Ureter (tissue), 1 donor: Measurements from ENCODE around the gene USP49. TPM values are rescaled to one million over a fixed set of nuclear protein-coding genes. Genes with fewer than 3 reads are reported as not detected.
A peak's percentile ranks its signal among the peaks of the same experiment; 100 is the strongest.
"Not testable (repeated sequence)": the region's sequence is repeated elsewhere in the genome, so short reads cannot be mapped to it uniquely, and the experiment has no call there.

Source experiments
- DNase-seq: peaks from one replicate; pipeline ENCODE4 v3.0.0-alpha.2; 2020; ENCODE audit warnings: low spot score
- total RNA-seq: library from RNA; stranded (reverse); gene quantifications from one replicate; pipeline ENCODE4 v1.2.4, GENCODE V29; 2023
- donor health status: DM: yes; HTN: yes; CAD: no.

Gene USP49
- total RNA-seq, 1 donor from 2014 or later: 6.0 TPM

DNA sequence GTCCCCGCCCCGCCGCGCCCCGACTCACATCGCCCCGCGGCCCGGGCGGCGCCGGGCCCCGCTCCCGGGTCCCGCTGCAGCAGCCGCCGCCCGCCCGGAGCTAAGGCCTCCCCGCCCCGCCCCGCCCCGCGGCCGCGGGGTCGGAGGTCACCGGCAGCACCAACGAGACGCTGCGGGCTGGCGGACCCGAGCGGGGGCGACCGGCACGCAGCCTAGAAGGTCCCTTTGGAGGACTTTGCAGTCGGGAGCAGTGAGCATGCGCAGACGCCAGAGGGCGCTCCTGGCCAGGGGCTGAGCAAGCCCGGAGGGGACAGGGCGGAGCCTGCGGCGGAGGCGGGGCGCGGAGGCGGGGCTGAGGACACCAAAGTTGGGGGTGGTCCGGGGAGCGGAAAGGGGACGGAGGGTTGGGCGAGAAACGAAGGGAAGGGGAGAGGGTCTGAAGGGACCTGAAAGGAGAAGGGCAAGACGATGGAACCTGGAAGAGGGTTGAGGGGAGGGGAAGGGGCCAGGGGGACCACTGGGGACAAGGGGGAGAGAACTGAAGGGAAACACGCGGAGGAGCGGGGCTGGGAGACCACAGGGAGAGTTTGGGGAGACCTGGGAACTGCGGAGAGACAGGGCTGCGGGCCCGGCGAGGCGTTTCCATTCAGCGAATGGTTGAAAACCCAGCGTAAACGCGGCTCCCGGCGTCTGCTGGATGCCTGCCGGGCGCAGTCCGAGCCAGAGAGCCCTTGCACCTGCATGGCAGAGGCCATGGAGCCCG is 115.2 kb downstream of the USP49 start, which contains the start of gene FRS3:
Gene FRS3, minus strand, starts transcription at position 113 of the 763 bp plus-strand sequence. CDS start 2,913 bp downstream, outside the sequence.
- DNase-seq: peak; percentile 99

DNA sequence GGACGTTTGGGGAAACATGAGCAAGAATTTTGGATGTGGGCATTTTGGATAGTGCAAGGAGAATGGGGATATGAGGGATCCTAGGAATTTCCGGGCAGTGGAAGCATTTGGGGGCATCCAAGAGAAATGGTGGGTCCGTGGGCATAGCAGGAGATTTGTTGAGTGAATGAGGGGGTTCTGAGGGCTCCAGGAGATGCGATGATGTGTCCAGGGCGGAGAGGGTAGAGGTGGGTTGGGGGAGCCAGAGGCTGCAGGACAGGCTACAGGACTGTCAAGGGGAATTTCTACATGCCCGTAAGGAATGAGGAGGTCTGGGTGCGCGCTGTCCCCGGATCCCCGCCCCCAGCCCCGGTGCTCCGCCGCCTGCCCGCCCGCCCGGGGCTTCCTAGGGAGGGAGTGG is 115.8 kb downstream of the USP49 start:
- no peak for DNase-seq

DNA sequence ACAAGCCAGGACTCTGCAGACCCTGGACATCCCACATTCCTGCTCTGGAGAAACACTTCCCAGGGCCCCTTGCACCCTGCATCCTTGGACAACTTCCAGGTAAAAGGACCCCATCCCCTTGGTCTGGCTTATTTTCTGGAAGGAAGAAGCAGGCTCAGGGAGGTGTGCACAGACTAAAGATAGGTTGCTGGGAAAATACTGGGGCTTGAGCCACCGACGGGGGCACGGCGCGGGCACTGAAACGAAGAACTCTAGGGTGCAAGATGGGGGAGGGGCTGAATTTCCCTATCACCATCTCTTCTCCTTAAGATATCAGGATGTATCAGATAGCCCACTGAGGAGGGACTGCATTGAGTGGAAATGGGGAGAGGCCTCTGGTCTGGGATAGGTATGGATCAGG is 116.3 kb downstream of the USP49 start:
- no peak for DNase-seq

DNA sequence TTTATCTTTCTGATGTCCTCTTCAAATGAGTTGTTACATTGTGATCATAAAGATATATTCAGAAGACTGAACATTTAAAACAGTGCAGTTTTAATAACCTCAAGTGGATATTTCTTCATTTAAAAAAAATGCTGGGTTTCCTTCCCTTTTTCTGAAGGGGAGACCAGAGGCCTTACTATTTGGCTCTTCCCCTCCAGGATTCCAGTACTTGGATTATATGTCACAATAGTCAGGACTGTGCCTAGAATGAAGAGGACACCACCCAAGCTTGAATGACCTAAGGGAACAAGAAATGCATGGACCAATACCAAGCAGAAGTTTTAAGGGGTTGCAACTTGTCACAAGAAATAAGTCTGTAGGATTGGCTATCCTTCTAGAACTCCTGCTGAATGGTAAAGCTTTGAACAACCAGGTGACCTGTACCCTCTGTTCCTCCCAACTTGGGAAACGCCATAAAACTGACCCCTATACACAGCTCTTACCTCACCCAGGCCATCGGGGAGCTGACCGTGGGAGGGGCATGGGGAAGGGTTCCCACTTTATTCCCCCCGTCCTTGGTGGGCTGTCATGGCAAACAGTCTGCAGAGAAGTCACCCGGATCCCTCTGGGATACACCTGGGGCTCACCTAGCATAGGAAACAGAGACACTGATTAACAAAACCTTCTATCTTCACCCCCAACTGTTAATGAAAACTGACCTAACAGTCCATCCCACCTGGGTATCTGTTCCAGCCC is 117.5 kb downstream of the USP49 start:
- no peak for DNase-seq

DNA sequence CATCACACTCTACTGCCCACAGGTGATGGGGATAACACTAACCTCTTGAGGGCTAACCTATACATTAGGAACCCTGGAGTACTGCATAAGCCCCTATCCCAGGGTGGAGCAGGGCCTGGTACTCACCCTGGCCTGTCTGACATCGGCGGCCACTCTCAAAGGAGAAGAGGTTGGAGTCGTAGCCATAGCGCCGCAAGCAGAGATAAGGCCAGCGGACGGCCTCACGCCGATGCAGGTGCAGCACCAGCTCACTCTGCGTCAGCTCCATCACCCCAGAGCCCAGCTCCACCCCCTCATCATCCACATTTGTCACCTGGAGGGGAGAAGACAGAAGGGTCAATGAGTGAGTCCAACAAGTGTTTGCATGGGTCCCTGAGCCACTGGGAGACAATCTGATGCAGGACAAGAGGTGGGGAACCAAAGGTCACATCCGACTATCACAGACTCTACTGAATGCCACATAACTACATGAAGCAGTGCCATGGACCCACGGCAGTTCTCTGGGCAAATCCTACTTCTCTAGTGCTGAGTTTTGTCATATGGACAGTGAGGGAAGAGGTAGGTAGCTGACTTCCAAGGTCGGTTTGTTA is 119.8 kb downstream of the USP49 start:
- no peak for DNase-seq

DNA sequence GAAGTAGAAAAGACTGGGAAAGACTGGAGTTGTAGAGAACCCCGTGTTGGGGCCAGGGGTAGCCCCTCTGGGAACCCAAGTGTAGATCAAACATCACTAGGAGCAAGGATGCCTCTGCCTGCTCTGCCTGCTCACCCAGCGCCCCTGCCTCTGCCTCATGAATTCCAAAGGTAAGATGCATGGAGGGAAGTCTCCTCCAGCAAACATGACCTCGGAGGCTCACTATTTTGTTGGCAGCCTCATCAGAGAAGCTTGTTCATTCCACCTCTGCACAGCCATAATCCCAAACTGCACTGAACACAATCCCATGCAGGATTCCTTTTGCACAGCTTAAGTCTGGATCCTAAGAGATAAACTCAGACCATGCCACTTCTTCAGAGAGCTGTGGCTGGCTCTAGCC is 120.3 kb downstream of the USP49 start:
- DNase-seq: no peak

DNA sequence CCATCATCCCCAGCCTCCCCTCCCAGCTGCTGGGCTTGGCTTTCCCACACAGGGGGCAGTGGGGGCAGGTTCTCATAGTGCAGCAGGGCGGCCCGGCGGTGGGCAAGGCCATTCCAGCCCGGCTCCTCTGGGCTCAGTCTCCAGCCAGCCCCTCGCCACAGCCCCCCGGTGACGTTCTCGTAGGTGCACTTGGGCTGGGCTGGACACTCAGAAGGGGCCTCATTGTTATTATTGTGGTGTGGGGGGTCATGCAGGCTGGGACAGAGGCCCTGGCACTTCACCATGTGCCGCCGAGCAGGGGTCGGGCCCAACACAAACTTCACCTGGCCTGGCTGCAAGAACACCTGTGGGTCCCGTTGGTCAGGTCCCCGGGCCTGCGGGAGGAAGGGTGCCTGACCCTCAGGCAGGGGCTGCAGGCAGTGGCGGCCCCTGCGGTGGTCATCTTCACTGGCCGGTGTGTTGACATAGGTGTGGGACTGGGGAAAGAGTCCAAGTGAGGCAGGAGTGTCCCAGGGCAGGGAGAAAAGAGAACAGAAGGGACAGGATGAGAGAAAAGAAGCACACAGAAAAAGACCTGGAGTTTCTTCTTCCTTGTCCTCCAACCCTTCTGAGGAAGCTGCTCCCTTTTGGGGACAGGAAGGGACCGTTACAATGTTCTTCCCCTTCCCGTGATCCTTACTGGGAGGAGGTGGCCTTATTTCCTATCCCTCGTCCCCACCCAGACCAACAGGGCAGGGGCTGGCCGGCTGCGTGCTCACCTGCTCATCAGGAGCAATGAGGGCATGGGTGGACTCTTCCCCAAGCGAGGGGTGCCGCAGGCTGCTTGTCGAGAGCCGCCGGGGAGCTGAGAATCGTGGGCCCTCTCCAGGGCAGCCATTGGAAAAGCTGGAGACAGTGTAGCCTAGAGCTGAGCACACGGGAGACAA is 123.9 kb downstream of the USP49 start:
- DNase-seq: no peak

DNA sequence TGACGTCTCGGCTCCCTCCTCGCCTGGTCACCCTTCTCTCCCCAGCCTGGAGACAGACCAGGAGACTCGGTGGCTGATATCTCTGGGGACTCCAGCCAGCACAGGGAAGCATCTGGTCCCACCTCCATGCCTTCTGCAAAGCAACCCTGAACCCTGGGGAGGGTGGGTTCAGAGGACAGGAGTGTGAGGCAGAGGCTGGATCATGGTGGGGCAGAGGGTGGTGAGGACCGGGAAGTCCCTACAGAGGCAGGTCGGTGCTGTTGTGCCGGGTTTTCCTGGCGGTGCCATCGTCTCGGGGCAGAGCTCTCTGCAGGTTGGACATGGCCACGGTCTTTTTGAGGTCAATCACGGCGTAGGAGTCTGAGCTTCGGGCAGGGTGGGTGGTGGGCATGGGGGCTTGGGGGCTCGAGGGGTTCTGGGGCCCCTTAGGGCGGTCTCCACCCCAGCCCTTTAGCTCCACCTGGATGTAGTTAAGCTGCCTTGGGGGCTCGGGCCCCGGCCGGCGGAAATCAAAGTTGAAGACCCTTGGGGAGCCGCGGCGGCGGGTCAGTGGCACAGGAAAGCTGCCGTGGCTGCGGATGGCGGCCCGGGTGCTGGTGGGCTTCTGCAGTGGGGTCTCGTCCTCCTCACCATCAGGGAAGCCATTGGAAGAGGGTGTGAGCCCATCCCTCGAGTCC is 124.7 kb downstream of the USP49 start:
- no peak for DNase-seq

DNA sequence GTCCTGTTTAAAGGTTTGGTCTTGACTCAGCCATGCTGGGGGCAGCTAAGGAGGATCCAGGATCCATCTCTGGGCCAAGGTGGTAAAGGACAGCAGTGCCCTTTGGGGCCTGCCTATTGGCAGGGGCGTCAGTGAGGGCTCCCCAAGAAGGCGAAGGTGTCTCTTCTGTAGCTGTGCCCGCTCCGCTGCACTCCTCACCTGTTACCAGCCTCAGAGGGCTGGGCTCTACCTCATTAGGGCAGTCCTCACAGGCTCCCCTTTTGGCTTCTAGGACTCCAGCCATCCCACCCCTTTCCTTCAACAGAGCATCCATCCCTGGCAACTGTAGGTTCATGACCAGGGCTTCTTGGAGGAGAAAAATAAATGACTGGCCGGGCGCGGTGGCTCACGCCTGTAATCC is 125.8 kb downstream of the USP49 start:
- no peak for DNase-seq

DNA sequence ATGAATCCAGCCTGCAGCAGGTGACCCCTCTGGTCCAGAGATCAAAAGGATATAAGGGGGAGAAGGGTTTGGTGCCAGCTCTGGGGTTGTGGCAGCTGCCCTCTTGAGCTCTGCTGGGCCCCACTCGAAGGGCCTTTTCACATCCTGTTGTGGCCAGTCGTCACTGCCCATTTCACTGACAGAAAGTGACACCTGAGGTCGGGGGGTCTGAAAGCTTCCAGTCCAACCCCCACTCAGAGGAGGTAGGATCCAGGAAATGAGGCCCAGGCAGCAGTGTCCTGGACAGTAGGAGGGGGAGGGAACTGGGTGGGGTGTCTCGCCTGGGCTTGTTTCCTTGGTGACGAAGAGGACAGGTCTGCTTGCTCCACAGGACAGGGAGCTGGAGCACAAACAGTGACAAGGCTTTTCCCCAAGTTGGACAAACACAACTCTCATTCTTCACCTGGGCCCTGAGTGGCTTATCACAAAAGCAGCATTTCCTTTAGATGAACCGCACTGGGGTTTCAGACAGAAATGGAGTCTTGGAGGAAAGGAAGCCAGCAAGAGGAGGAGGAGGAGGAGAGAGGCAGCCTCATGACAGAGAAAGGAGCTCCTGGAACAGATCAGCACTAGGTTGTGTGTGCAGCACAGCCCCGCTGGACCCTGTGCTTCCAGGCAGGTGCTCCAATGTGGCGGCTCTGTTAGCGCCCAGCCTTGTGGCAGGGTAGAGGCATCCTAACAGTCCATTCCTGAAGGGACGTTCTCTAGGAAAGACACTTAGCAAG is 126.4 kb downstream of the USP49 start:
- peak; percentile 60 for DNase-seq

DNA sequence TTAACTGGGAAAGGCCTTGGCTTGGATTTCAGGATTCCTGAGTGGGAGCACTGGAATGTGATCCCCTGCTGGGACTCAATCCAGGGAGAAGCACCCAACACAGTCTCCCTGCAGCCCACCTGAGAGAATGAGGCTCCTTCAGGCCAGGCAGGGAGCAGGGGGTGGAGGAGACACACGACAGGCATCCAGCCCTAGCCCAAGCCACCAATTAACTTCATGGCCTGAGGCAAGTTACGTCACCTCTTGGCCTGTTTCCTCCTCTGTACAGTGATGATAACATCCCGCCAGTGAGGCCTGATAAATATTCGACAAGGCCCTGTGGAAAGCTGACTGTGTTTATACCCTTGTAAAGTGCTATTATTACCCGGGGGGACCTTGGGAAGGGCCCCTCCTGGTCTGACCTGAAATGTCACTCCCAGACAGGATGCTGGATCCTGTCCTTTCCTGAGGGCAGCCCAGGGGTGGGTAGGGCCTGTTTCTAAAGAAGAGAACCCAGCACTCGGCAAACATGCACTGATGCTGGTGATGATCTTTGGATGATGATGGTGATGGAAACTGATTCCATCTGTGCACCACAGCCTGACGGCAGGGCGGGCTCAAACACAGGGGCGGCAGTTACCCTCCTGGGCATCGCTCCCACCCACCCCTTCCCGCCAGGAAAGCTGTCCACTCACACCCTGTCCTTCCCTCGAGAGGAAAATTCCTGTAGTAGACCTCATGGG is 127.9 kb downstream of the USP49 start:
- DNase-seq: peak; percentile 87

DNA sequence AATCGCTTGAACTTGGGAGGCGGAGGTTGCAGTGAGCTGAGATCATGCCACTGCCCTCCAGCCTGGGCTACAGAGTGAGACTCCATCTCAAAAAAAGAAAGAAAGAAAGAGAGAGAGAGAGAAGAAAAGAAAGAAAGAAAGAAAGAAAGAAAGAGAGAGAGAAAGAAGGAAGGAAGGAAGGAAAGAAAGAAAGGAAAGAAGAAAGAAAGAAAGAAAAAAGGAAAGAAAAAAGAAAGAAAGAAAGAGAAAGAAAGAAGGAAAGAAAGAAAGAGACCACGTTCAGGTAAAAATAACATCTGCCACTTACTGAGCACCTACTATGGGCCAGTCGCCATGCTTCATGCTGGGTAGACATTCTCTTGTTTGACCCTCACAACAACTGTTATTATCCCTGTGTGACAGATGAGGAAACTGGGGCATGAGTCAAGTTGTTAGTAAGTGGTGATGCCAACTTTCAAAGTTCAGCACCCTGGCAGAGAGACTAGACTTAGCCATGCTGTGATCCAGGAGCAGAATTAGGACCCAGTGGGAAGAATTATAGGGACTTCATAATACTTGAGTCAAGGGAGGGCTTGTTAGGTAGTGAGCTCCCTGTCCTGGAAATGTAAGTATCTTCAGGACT is 129.0 kb downstream of the USP49 start:
- DNase-seq: not testable (repeated sequence)

DNA sequence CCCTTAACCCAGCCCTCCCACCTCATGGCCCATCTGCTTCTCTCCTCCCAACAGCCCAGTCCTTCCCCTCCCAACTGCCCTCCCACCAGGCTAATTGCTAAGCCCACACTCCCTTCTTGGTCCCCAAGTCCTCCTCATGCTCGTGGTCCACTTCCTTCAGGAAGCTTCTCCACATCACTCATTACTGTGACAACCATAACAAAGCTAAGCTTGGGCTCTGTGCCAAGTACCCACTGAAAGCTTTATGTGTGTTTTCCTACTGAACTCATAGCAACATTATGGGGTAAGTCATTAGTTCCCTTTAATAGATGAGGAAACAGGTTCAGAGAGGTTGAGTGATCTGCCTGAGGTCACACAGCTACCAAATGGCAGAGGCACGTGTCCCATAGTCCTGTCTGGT is 131.7 kb downstream of the USP49 start:
- DNase-seq: no peak

DNA sequence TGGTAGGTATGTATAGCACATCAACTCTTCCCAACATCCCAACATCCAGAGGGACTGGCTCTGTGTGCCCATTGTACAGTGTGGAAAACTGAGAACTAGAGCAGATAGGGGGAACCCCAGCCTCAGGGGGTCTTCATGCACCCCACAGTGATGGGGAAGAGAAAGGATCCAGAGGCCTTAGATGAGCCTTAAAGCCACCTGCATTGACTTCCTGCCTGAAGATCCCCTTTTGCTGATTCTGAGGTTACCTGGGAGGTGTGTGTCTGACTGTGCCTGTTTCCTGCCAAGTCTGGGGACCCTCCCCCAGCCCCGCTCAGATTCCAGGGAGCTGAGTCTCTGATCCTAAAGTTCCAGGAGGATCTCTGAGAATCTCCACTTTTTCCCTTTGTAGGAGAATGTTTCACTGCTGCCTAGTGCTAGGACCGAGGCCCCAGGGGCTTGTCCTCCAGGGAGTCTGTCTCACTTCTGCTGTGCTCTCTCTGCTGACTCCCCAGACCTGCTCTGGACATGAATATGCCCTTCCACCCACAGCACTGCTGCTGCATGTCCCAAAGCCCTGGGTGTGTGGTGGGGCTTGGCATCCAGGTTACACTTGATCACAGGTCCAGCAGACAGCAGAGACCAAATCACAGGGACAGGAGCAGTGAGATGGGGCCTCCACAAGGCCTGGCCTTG is 135.1 kb downstream of the USP49 start:
- DNase-seq: no peak

DNA sequence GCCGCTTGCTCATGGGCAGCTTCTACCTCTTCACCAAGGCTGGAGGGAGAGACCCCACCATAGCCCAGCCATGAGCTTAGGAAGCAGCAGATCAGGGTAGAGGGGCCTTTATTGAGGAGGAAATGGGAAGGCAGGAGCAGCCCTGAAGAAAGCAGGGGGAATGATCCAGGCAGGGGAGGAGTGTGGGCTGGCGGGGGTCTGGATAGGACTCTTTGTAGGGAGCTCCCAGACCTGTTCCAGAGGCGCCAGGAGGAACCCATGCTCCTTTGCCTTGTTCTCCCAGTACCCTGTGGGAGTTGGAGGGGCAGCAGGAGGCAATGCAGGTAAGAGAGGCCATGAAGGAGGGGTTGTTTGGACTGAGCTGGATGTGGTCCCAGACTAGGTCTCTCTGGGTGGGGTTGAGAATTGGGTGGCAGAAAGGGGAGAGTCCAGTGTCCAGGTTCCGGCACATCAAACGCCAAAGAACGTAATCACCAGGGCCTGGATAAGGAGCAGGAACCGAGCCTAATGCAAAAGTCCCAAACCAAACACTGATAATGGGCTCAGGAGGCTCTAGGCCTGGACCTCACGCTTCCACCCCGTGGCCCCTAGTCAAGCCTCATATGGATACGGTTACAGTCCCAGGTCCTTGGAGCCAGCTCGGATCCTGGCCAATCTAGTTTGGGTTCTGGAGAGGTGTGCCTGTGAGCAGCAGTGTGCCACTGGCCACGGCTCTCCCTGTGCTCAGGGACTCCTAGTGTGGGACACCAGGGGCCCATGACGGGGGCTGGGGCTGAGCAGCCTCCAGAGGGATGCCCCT is 135.9 kb downstream of the USP49 start:
- no peak for DNase-seq

DNA sequence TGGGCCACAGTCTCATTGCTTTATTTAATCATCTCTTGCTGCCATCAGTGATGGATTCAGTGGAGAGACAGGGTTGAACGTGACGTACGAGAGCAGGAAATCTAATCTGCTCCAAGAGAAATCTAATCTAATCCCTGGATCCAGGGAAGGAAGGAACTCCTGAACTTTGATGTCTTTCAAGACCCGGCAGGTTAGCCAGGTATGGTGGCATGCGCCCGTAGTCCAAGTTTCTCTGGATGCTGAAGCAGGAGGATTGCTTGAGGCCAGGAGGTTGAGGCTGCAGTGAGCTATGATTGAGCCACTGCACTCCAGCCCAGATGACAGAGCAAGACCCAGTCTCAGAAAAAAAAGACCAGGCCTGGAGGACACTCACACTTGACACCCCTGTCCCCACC is 136.5 kb downstream of the USP49 start:
- DNase-seq: no peak

DNA sequence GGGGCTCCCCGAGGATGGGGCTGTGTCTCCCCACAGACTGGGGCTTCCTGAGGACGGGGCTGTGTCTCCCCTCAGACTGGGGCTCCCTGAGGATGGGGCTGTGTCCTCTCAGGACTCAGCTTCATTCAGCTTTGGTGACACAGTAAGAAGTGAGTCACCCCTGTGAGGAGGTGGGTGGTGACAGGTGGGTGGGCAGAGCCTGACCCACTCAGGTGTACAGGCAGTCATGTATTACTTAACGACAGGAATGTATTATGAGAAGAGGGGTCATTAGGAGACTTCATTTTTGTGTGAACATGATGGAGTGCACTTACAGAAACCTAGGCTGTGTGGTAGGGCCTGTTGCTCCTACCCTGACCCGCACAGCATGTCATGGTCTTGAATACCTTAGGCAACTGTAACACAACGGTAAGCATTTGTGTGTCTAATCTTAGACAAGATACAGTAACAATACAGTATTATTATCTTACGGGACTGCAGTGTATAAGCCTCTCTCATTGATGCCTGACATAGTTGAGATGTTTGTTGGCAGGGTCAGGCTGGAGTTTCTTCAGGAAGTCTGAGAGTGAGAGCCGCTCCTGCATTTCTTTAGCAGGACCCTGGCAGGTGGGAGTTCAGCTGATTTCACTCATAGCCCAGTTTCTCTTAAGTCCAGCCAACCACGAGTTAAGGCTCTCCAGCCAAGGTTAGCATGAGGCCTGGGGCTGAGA is 137.1 kb downstream of the USP49 start:
- DNase-seq: no peak
